Measurements from ENCODE around the gene PEDS1.
"Not testable (repeated sequence)": the region's sequence is repeated elsewhere in the genome, so short reads cannot be mapped to it uniquely, and the experiment has no call there.

PEDS1 gene

DNA sequence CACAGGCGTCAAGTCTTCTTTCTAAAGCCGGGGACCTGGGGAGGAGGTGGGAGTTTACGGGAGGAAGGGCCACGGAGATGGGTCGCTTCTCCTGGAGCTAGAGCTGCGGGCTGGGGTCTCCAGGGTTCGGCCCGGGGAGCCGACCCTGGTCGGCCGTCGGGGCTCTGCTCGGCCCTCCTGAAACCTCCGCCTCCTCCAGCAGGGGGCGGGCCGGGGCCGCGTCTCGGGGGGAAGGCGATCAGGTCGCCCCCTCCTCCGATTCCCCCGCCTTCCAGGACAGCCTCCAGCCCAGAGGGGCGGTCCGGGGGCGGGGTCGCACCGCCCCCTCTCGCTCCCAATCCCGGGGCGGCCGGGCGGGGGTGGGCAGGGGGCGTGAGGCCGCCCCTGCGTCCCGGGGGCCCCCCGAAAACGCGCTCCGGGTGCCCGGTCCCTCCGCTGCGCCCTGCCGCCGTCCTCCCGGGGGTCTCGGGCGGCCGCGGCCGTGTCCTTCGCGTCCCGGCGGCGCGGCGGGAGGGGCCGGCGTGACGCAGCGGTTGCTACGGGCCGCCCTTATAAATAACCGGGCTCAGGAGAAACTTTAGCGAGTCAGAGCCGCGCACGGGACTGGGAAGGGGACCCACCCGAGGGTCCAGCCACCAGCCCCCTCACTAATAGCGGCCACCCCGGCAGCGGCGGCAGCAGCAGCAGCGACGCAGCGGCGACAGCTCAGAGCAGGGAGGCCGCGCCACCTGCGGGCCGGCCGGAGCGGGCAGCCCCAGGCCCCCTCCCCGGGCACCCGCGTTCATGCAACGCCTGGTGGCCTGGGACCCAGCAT, 36.9 kb upstream of the PEDS1 start, which contains the start of gene CEBPB:
Gene CEBPB (plus strand): TSS at position 580 of the 814 bp plus-strand sequence. CDS start 204 bp downstream, at position 784.
- peak; percentile 47 for DNase-seq (ENCODE audit: low read depth, low spot score)

- no peak for DNase-seq (ENCODE audit: low read depth, low spot score)
These were observed 36.2 kb upstream of the PEDS1 start for GRCh38 chr20:50189681-50190250.

GRCh38 chr20:50188879-50189680, 35.6 kb upstream of the PEDS1 start:
- DNase-seq (ENCODE audit: low read depth, low spot score), result no peak

GRCh38 chr20:50188287-50188688, 34.8 kb upstream of the PEDS1 start:
- no peak for DNase-seq (ENCODE audit: low read depth, low spot score)

GRCh38 chr20:50187403-50188051, 34.0 kb upstream of the PEDS1 start:
- DNase-seq (ENCODE audit: low read depth, low spot score), result peak; percentile 61

GRCh38 chr20:50186987-50187402, 33.5 kb upstream of the PEDS1 start:
- DNase-seq (ENCODE audit: low read depth, low spot score), result no peak

DNA sequence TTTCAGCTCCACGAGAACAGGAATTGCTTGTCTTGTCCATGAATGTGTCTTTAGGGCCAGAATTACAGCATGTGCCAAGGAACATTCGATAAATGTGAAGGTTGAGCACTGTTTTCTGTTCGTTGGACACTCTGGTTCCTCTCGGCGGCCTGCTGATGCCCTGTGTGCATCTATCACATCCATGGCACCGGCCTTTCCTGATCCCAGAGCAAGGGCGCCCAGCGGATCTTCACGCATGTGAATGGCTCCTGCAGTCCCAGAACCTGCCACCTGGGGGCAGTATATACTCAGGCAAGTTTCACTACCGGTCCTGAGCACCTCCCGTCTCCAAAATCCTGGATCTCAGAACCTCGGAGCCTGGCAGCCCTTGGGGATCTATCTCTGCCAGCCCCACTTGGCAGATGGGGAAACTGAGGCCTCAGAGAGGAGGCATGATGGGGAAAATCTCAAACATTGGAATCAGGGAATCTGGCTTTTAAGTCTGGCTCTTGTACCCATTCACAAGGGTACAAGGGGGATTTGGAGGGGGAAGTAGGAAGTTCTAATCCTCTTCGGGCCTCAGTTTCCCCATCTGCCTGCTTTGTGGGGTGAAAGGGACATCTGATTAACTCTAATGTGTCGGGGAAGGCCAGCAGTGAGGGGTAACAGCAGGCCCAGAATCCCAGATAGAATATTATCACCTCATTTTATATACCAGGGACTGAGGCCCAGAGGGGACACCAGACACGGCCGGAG, 32.8 kb upstream of the PEDS1 start:
- peak; percentile 56 for DNase-seq (ENCODE audit: low read depth, low spot score)

- DNase-seq (ENCODE audit: low read depth, low spot score), result no peak
These were observed 31.9 kb upstream of the PEDS1 start for GRCh38 chr20:50185426-50185825.

DNA sequence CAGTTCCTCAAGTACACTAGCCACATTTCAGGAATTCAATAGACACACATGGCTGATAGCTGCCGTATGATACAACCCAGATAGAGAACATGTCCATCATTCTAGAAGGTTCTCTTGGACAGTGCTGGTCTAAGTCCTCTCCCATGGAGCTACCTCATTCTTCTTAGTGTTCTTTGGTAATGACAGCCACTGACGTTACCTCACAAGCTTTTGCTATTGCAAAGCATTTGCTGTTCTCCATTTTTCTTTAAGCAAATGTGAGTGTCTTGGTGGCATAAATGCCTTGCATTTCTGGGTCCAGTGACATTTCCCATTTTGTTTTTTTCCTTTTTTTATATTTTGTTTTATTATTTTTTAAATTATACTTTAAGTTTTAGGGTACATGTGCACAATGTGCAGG, 28.8 kb upstream of the PEDS1 start:
- no peak for DNase-seq (ENCODE audit: low read depth, low spot score)

GRCh38 chr20:50181344-50181743, 27.8 kb upstream of the PEDS1 start:
- DNase-seq (ENCODE audit: low read depth, low spot score), result no peak

GRCh38 chr20:50178672-50179071, 25.1 kb upstream of the PEDS1 start:
- DNase-seq (ENCODE audit: low read depth, low spot score), result not testable (repeated sequence)

DNA sequence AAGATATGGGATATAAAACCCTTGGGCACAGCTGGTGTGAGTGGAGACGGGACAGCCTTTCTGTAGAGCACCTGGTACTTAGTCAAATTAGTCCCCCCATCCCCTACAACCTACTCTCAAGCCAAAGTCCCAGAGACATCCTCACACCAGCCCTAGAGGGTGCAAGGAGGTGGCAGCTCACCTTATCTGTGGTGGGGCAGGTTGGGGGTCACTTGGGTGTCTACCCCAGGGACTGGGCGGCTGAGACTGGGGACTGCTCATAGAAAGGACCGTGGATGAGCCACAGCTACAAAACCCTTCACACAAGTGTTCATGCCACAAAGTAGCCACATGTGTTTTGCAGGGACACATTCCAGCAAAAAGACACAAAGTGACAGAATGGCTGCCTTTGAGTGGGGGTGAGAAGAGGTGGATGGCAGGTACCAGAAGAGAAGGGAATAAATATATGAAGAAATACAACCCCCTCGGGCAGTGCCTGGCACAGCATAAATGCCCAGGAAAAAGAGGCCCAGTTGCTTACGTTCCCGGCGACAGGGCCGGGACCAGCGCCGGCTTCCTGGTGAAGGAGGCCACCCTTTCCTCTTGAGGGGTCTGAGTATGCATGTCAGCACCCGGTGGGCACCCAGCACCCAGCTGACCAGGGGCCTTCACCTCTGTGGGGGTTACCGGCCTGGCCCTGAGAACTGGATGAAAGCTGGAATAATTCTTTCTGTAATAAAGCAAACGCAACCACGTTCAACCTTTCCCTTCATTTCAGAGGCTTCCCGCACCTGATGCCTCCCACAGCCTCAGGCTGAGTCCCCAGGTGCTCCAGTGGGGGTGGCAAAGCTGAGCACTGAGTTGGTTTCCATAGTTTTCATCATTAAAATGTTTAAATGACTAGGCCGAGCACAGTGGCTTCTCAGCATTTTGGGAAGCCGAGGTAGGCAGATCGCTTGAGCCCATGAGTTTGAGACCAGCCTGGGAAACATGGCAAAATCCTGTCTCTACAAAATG, 22.7 kb upstream of the PEDS1 start:
- no peak for DNase-seq (ENCODE audit: low read depth, low spot score)

DNA sequence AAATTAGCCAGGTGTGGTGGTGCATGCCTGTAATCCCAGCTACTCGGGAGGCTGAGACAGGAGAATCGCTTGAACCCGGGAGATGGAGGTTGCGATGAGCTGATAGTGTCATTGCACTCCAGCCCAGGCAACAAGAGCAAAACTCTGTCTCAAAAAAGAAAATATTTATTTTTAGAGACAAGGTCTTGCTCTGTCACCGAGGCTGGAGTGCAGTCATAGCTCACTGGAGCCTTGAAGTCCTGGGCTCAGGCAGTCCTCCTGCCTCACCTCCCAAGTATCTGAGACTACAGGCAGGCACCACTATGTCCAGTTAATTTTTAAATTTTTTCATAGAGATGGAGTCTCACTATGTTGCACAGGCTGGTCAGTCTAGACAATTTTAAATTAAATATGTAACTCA, 20.9 kb upstream of the PEDS1 start:
- DNase-seq (ENCODE audit: low read depth, low spot score), result no peak

GRCh38 chr20:50172347-50173013, 19.0 kb upstream of the PEDS1 start:
- peak; percentile 66 for DNase-seq (ENCODE audit: low read depth, low spot score)

- DNase-seq (ENCODE audit: low read depth, low spot score), result no peak
These were observed 17.2 kb upstream of the PEDS1 start for GRCh38 chr20:50170549-50171220.

DNA sequence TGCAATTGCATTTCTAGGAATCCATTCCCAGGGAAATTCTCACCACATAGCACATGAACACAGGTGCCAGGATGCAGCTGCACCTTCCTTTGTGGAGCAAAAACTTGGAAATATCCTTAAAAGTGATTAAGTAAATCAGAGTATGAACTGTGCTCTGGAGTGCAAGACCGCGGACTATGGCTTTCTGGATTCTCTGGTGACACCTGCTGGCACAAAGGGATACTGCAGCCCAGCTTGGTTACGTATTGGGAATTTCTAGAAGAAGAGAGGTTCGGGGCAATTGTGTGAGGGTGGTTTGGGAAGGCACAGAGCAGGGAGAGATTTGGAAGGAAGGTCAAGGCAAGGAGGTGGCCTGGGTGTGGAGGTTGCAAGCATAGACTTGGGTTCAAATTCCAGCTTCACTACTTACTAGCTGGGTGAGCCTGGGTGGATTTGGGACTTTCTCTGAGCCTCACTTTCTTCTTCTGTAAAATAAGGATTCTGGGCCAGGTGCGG, 15.9 kb upstream of the PEDS1 start:
- peak; percentile 54 for DNase-seq (ENCODE audit: low read depth, low spot score)

GRCh38 chr20:50165684-50166554, 12.4 kb upstream of the PEDS1 start:
- peak; percentile 99 for DNase-seq (ENCODE audit: low read depth, low spot score)
